ENCODE results near the gene LRRTM4. TPM values are rescaled to one million over a fixed set of nuclear protein-coding genes. Genes with fewer than 3 reads are reported as not detected.

Gene LRRTM4
- total and polyA plus RNA-seq, 2 donors (not counting 1 experiment from before 2014, with no cell fraction given): not detected

- DNase-seq: no peak
- no peak for ATAC-seq (ENCODE audit: low read depth)
- no peaks in the 10 kb centered on the region for H3K27me3 Mint-ChIP-seq
- H3K27ac Mint-ChIP-seq: no peak overlapping the region
- Histone ChIP-seq H2AFZ (ENCODE audit: insufficient read depth, low read depth, low read length, poor library complexity, severe bottlenecking) (no peak overlapping the region), H3K79me2 (ENCODE audit: control insufficient read depth, insufficient read depth, low read length) (no peaks in the 10 kb centered on the region), H3K27ac (ENCODE audit: low read length in 2 of 2) (no peak overlapping the region), H3K4me1 (ENCODE audit: control insufficient read depth in 2 of 2, insufficient read depth in 2 of 2, low read length in 2 of 2) (no peaks in the 10 kb centered on the region), H3K4me2 (replicated peaks; ENCODE audit: low read depth, low read length, poor library complexity, severe bottlenecking) (no peak overlapping the region), H4K20me1 (ENCODE audit: control insufficient read depth, insufficient read depth, low read length, poor library complexity, severe bottlenecking) (no peaks in the 10 kb centered on the region), H3K36me3 (replicated peaks in 1 of 2; ENCODE audit: control extremely low read depth in 1 of 2, control insufficient read depth in 1 of 2, extremely low read depth in 1 of 2, insufficient read depth in 2 of 2, low read length in 1 of 2) (no peaks in the 10 kb centered on the region), H3K4me3 (ENCODE audit: control extremely low read depth in 1 of 5, extremely low read depth in 1 of 5, insufficient read depth in 1 of 5, low read depth in 2 of 5, low read length in 4 of 5) (no peak overlapping the region), H3K27me3 (replicated peaks in 1 of 4; ENCODE audit: control extremely low read depth in 1 of 4, control insufficient read depth in 3 of 4, insufficient read depth in 4 of 4, low read length in 3 of 4) (no peaks in the 10 kb centered on the region), H3K9ac (ENCODE audit: low read length) (no peak overlapping the region), H3K9me3 (ENCODE audit: control extremely low read depth in 1 of 3, control insufficient read depth in 2 of 3, insufficient read depth in 1 of 3, low read length in 2 of 3) (no peaks in the 10 kb centered on the region)
- H3K9me3 Mint-ChIP-seq (ENCODE audit: insufficient read depth): no peaks in the 10 kb centered on the region
- CTCF ChIA-PET: no interaction called here
- no peaks in the 10 kb centered on the region for H3K4me1 Mint-ChIP-seq
- no peak overlapping the region for H3K4me3 Mint-ChIP-seq
- intact Hi-C loops (cut with micrococcal nuclease): no loop called here
- WGBS (ENCODE audit: insufficient coverage): 81% methylated on average over 4 of the region's 6 CpGs
- POLR2A ChIA-PET: no interaction called here
- no peak for TF ChIP-seq EZH2 (IDR thresholded peaks at IDR 0.05; ENCODE audit: borderline replicate concordance, insufficient read depth, low read depth, low read length, poor library complexity, severe bottlenecking)
- TF ChIP-seq CTCF (IDR thresholded peaks at IDR 0.05): no peak
Measured at GRCh38 chr2:76825140-76825970, 696.8 kb downstream of the LRRTM4 start.

DNA sequence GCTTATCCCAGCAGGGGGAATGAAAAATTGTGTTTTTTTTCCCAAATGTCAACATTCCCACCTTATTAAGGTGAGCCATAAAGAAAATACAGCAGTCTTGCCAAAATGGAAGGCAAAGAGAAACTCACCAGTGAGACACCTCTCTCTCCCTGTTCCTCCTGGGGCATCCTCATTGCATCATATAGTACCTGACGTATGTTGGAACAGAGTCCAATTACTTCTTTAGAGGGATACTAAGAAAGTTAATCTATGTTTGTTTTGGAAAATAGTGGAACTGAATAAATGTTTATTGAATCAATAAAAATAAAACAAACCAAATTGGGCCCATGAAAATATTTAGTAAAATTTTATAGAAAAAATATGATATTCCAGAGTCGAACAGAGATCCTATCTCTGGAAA, 700.4 kb downstream of the LRRTM4 start:
- H3K27me3 ChIP-seq (replicated peaks in 1 of 4; ENCODE audit: control extremely low read depth in 1 of 4, control insufficient read depth in 3 of 4, insufficient read depth in 4 of 4, low read length in 3 of 4): no peaks in the 10 kb centered on the region
- ChIA-PET POLR2A (no interaction called here), CTCF (no interaction called here)
- no peaks in the 10 kb centered on the region for H3K4me1 ChIP-seq (ENCODE audit: control insufficient read depth in 2 of 2, insufficient read depth in 2 of 2, low read length in 2 of 2)
- no peak overlapping the region for H2AFZ ChIP-seq (ENCODE audit: insufficient read depth, low read depth, low read length, poor library complexity, severe bottlenecking)
- no peak overlapping the region for H3K9ac ChIP-seq (ENCODE audit: low read length)
- H3K4me2 ChIP-seq (replicated peaks; ENCODE audit: low read depth, low read length, poor library complexity, severe bottlenecking): no peak overlapping the region
- H3K36me3 ChIP-seq (replicated peaks in 1 of 2; ENCODE audit: control extremely low read depth in 1 of 2, control insufficient read depth in 1 of 2, extremely low read depth in 1 of 2, insufficient read depth in 2 of 2, low read length in 1 of 2): no peaks in the 10 kb centered on the region
- no peaks in the 10 kb centered on the region for H3K9me3 ChIP-seq (ENCODE audit: control extremely low read depth in 1 of 3, control insufficient read depth in 2 of 3, insufficient read depth in 1 of 3, low read length in 2 of 3)
- WGBS (ENCODE audit: insufficient coverage): no CpG with 5 or more reads among the region's 2 CpGs
- ATAC-seq (ENCODE audit: low read depth): no peak
- no peak for TF ChIP-seq EZH2 (IDR thresholded peaks at IDR 0.05; ENCODE audit: borderline replicate concordance, insufficient read depth, low read depth, low read length, poor library complexity, severe bottlenecking)
- no peak for TF ChIP-seq CTCF (IDR thresholded peaks at IDR 0.05)
- peaks cover 3% of the 10 kb centered on the region for H3K9me3 Mint-ChIP-seq (ENCODE audit: insufficient read depth)
- intact Hi-C loops (cut with micrococcal nuclease): no loop called here
- H3K27ac ChIP-seq (ENCODE audit: low read length in 2 of 2): no peak overlapping the region
- H3K27ac Mint-ChIP-seq: no peak overlapping the region
- no peaks in the 10 kb centered on the region for H3K4me1 Mint-ChIP-seq
- no peak overlapping the region for H3K4me3 Mint-ChIP-seq
- H3K27me3 Mint-ChIP-seq: no peaks in the 10 kb centered on the region
- H3K79me2 ChIP-seq (ENCODE audit: control insufficient read depth, insufficient read depth, low read length): no peaks in the 10 kb centered on the region
- H3K4me3 ChIP-seq (ENCODE audit: control extremely low read depth in 1 of 5, extremely low read depth in 1 of 5, insufficient read depth in 1 of 5, low read depth in 2 of 5, low read length in 4 of 5): no peak overlapping the region
- no peaks in the 10 kb centered on the region for H4K20me1 ChIP-seq (ENCODE audit: control insufficient read depth, insufficient read depth, low read length, poor library complexity, severe bottlenecking)
- no peak for DNase-seq
